HG03139 (cell line): ENCODE results near the gene FREY1.
A peak's percentile ranks its signal among the peaks of the same experiment; 100 is the strongest.

Source experiments
- ATAC-seq: cut with Tn5 transposase; IDR thresholded peaks from one replicate; pipeline ENCODE4 v1.9.1; 2021; ENCODE audit not compliant: unreplicated experiment

Gene FREY1

GRCh38 chr11:45896422-45896984 is 10.6 kb downstream of the FREY1 start:
- ATAC-seq = no peak

- no peak for ATAC-seq
Observed at GRCh38 chr11:45895553-45896259, 11.4 kb downstream of the FREY1 start.

GRCh38 chr11:45894555-45895247 is 12.4 kb downstream of the FREY1 start:
- ATAC-seq = no peak

GRCh38 chr11:45892856-45893255 is 14.2 kb downstream of the FREY1 start:
- no peak for ATAC-seq

GRCh38 chr11:45890886-45891550 is 16.1 kb downstream of the FREY1 start:
- no peak for ATAC-seq

GRCh38 chr11:45889966-45890365 is 17.1 kb downstream of the FREY1 start:
- no peak for ATAC-seq

GRCh38 chr11:45889555-45889954 is 17.5 kb downstream of the FREY1 start:
- ATAC-seq = no peak

- ATAC-seq = no peak
Observed at GRCh38 chr11:45887587-45887986, 19.5 kb downstream of the FREY1 start.

- ATAC-seq = no peak
Observed at GRCh38 chr11:45886816-45887520, 20.1 kb downstream of the FREY1 start.

- no peak for ATAC-seq
Observed at GRCh38 chr11:45885921-45886721, 20.9 kb downstream of the FREY1 start.

GRCh38 chr11:45885274-45885920 is 21.7 kb downstream of the FREY1 start, which contains the start of gene MAPK8IP1:
Gene MAPK8IP1 (plus strand): TSS chr11:45885651. CDS start chr11:45885821, 170 bp downstream.
- ATAC-seq = peak; percentile 47

GRCh38 chr11:45884596-45885185 is 22.4 kb downstream of the FREY1 start:
- ATAC-seq = no peak

- no peak for ATAC-seq
Observed at GRCh38 chr11:45881708-45882368, 25.2 kb downstream of the FREY1 start.

- ATAC-seq = no peak
Observed at GRCh38 chr11:45880772-45881570, 26.1 kb downstream of the FREY1 start.

- no peak for ATAC-seq
Observed at GRCh38 chr11:45879803-45880686, 27.0 kb downstream of the FREY1 start.

GRCh38 chr11:45877845-45878244 is 29.2 kb downstream of the FREY1 start:
- no peak for ATAC-seq

- no peak for ATAC-seq
Observed at GRCh38 chr11:45877221-45877620, 29.9 kb downstream of the FREY1 start.
